Parathyroid adenoma (tissue), 2 donors: ENCODE data around the gene OR6N1.

ENCODE experiments used
- H2AFZ ChIP-seq: fragments of 300-600 bp; sonication (generic); one replicate; pipeline ENCODE4 v1.7.0; 2017; ENCODE audit warnings: antibody characterized with exemption, mild to moderate bottlenecking
- H3K27ac ChIP-seq: fragments of 300-600 bp; sonication (generic); one replicate; pipeline ENCODE4 v1.7.0; 2017
- H3K27me3 ChIP-seq: fragments of 300-600 bp; sonication (generic); one replicate; pipeline ENCODE4 v1.7.0; 2017; ENCODE audit warnings: low read length; ENCODE audit not compliant: control insufficient read depth, insufficient read depth
- H3K36me3 ChIP-seq: fragments of 300-600 bp; sonication (generic); one replicate; pipeline ENCODE4 v1.7.0; 2017; ENCODE audit warnings: low read length; ENCODE audit not compliant: control insufficient read depth, insufficient read depth
- H3K4me1 ChIP-seq: fragments of 300-600 bp; sonication (generic); one replicate; pipeline ENCODE4 v1.7.0; 2017; ENCODE audit warnings: control low read depth
- H3K4me2 ChIP-seq: fragments of 300-600 bp; sonication (generic); one replicate; pipeline ENCODE4 v1.7.0; 2017; ENCODE audit warnings: low read length
- H3K4me3 ChIP-seq: fragments of 300-600 bp; sonication (generic); one replicate; pipeline ENCODE4 v1.7.0; 2017; ENCODE audit warnings: low read depth, low read length
- H3K79me2 ChIP-seq: fragments of 300-600 bp; sonication (generic); one replicate; pipeline ENCODE4 v1.7.0; 2017; ENCODE audit warnings: control low read depth
- H3K9ac ChIP-seq: fragments of 300-600 bp; sonication (generic); one replicate; pipeline ENCODE4 v1.7.0; 2017; ENCODE audit warnings: mild to moderate bottlenecking
- H3K9me3 ChIP-seq: fragments of 300-600 bp; sonication (generic); one replicate; pipeline ENCODE4 v1.7.0; 2017; ENCODE audit warnings: low read length; ENCODE audit not compliant: control insufficient read depth
- TF ChIP-seq, protein P1 (sequence below): fragments of 300-600 bp; sonication (generic); IDR thresholded peaks from one replicate; pipeline ENCODE4 v1.7.0; 2017; ENCODE audit warnings: antibody characterized with exemption, mild to moderate bottlenecking
- donor health status: primary hyperparathyroidism.

Gene OR6N1

GRCh38 chr1:158731707-158732106 lies 40.3 kb downstream of the OR6N1 start:
- Histone ChIP-seq H3K27me3 (no peaks in the 10 kb centered on the region), H2AFZ (no peak overlapping the region)
- TF ChIP-seq, protein P1, sequence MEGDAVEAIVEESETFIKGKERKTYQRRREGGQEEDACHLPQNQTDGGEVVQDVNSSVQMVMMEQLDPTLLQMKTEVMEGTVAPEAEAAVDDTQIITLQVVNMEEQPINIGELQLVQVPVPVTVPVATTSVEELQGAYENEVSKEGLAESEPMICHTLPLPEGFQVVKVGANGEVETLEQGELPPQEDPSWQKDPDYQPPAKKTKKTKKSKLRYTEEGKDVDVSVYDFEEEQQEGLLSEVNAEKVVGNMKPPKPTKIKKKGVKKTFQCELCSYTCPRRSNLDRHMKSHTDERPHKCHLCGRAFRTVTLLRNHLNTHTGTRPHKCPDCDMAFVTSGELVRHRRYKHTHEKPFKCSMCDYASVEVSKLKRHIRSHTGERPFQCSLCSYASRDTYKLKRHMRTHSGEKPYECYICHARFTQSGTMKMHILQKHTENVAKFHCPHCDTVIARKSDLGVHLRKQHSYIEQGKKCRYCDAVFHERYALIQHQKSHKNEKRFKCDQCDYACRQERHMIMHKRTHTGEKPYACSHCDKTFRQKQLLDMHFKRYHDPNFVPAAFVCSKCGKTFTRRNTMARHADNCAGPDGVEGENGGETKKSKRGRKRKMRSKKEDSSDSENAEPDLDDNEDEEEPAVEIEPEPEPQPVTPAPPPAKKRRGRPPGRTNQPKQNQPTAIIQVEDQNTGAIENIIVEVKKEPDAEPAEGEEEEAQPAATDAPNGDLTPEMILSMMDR: no peak

DNA sequence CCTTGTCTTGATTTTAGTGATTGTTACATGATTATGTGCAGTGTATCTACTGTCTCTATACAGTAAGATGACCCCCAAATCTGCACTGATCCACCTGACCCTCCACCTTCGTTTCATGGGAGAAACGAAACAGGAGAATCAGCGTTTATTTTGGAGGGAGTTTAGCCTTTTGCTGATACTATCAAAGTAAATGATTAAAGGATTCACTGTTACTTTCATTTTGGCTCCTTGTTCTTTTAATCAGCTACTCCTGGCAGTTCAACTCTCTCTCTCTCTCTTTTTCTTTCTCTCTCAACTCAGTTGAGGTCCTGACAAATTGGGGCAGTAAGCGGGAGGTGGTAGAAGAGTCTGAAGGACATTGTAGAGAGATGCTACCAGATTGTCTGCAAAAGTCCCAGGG lies 41.5 kb downstream of the OR6N1 start:
- Histone ChIP-seq H3K4me2 (no peak overlapping the region), H3K4me1 (no peaks in the 10 kb centered on the region), H3K27me3 (no peaks in the 10 kb centered on the region), H3K9me3 (no peaks in the 10 kb centered on the region), H3K79me2 (no peaks in the 10 kb centered on the region), H2AFZ (no peak overlapping the region), H3K27ac (no peak overlapping the region), H3K36me3 (no peaks in the 10 kb centered on the region), H3K4me3 (no peak overlapping the region), H3K9ac (no peak overlapping the region)
- TF ChIP-seq, protein P1: no peak

More at GRCh38 chr1:158731707-158732106, 40.3 kb downstream of the OR6N1 start:
- Histone ChIP-seq H3K9ac (no peak overlapping the region), H3K27ac (no peak overlapping the region), H3K4me1 (no peaks in the 10 kb centered on the region), H3K4me3 (no peak overlapping the region), H3K79me2 (no peaks in the 10 kb centered on the region), H3K4me2 (no peak overlapping the region), H3K36me3 (no peaks in the 10 kb centered on the region), H3K9me3 (no peaks in the 10 kb centered on the region)

- Histone ChIP-seq H3K27ac (no peak overlapping the region), H3K4me3 (no peak overlapping the region), H3K79me2 (no peaks in the 10 kb centered on the region), H2AFZ (no peak overlapping the region), H3K4me2 (no peak overlapping the region), H3K36me3 (no peaks in the 10 kb centered on the region), H3K9me3 (no peaks in the 10 kb centered on the region), H3K27me3 (no peaks in the 10 kb centered on the region), H3K4me1 (no peaks in the 10 kb centered on the region), H3K9ac (no peak overlapping the region)
- TF ChIP-seq, protein P1: no peak
Measured at GRCh38 chr1:158728510-158729225, 43.3 kb downstream of the OR6N1 start.

DNA sequence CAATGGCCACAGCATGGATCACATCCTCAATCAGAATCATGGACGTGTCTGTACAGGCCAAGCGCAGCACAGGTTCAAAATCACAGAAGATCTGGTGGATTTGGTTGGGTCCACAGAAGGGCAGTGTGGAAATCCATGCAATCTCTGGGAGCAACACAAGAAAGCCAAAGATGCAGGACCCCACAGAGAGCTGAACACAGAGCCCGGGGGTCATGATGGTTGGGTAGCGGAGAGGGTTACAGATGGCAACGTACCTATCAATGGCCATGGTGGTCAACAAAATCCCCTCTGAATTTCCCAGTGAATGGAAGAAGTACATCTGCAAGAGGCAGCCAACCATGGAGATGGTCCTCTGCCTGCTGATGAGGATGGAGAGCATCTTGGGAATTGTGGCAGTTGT lies 47.6 kb downstream of the OR6N1 start:
- Histone ChIP-seq H3K36me3 (no peaks in the 10 kb centered on the region), H3K4me3 (no peak overlapping the region), H3K4me2 (no peak overlapping the region), H3K79me2 (no peaks in the 10 kb centered on the region), H3K4me1 (no peaks in the 10 kb centered on the region), H3K9me3 (no peaks in the 10 kb centered on the region), H3K27ac (no peak overlapping the region), H3K9ac (no peak overlapping the region), H2AFZ (no peak overlapping the region), H3K27me3 (no peaks in the 10 kb centered on the region)
- TF ChIP-seq, protein P1: no peak

DNA sequence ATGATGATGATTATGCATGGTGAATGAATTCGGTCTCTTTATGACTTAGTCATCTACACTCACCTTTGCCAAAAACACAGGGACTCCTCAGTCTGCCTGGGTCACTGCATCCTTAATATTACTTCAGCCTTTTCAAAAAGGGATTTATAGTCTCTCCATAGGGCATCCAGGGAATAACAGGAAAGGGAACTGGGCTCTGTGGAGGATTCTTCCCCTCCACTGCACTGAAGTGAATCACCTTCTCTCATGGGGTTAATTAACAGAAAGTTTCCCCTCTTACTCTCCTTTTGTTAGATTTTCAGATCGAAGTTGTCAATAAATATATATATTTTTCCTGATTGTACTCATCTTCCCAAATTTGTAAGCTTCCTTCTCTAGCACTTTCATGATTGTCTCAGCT lies 51.4 kb downstream of the OR6N1 start, which contains the start of gene OR6K3:
Gene OR6K3 (minus strand): TSS at position 101 of the 400 bp plus-strand sequence. CDS start 2,605 bp downstream, outside the sequence.
- Histone ChIP-seq H3K4me2 (no peak within 1 kb of the TSS), H3K36me3 (no peaks in the 10 kb centered on the region), H2AFZ (no peak within 1 kb of the TSS), H3K27ac (no peak within 1 kb of the TSS), H3K9me3 (no peaks in the 10 kb centered on the region), H3K27me3 (no peaks in the 10 kb centered on the region), H3K4me3 (no peak within 1 kb of the TSS), H3K9ac (no peak within 1 kb of the TSS), H3K4me1 (no peaks in the 10 kb centered on the region), H3K79me2 (no peaks in the 10 kb centered on the region)
- TF ChIP-seq, protein P1: no peak
